Transverse colon (tissue), 4 donors: ENCODE data around the gene SYT17. TPM values are rescaled to one million over a fixed set of nuclear protein-coding genes. Genes with fewer than 3 reads are reported as not detected.

Source experiments
- DNase-seq: peaks from one replicate; pipeline ENCODE4 v3.0.0-alpha.2; 2019
- H3K27ac ChIP-seq, 4 donors: fragments of 200-600 bp; sonication (generic); 2 replicates each; pipeline ENCODE4 v1.5.1; 2016 to 2018; ENCODE audit warnings: inconsistent platforms in 4 of 4
- H3K27me3 ChIP-seq: fragments of 200-600 bp; sonication (generic); 2 replicates; pipeline ENCODE4 v1.5.1; 2017; ENCODE audit warnings: inconsistent platforms
- H3K36me3 ChIP-seq, 4 donors: fragments of 200-600 bp; sonication (generic); 2 replicates each; pipeline ENCODE4 v1.5.1; 2017 to 2019; ENCODE audit warnings: inconsistent platforms in 4 of 4
- H3K4me1 ChIP-seq, 4 donors: fragments of 200-600 bp; sonication (generic); 2 replicates each; pipeline ENCODE4 v1.5.1; 2017 to 2020; ENCODE audit warnings: inconsistent platforms in 4 of 4
- H3K4me3 ChIP-seq, 4 donors: fragments of 200-600 bp; sonication (generic); 1 replicate in 1 of 4; 2 replicates in 3 of 4; pipeline versions ENCODE4 v1.5.1 to v1.6.1; 2017 to 2019; ENCODE audit warnings: inconsistent platforms in 4 of 4
- H3K9me3 ChIP-seq, 2 donors: fragments of 200-600 bp; sonication (generic); 2 replicates each; pipeline ENCODE4 v1.5.1; 2017 to 2019; ENCODE audit warnings: inconsistent platforms in 2 of 2
- EP300 ChIP-seq: sonication (generic); formaldehyde crosslinking; IDR thresholded peaks from one replicate; pipeline ENCODE4 v1.6.1; 2017; ENCODE audit warnings: antibody characterized with exemption, low read depth
- POLR2A ChIP-seq: fragments of 450-650 bp; IDR thresholded peaks from one replicate; pipeline ENCODE4 v1.6.1; 2016; ENCODE audit warnings: antibody characterized with exemption, mild to moderate bottlenecking, moderate library complexity
- POLR2AphosphoS5 ChIP-seq, 3 donors: sonication (generic); formaldehyde crosslinking; IDR thresholded peaks; one replicate each; pipeline ENCODE4 v1.6.1; 2016; ENCODE audit warnings: antibody characterized with exemption in 3 of 3
- WGBS, 2 donors: methylation state at CpG; one replicate each; pipeline ENCODE4 v1.1.5; 2018; ENCODE audit warnings: low coverage in 1 of 2; 5-methylcytosine and 5-hydroxymethylcytosine counted together
- in situ Hi-C, 4 donors: fragments of 200-750 bp; cut with MboI; loops; one replicate each; pipeline versions ENCODE4 v1.15.0 to v1.15.1; 2017; ENCODE audit warnings: low sequenced_read_pairs in 3 of 4, low pct_ligation_motif_present in 1 of 4, low pct_unique_long_range_greater_than_20kb in 1 of 4
- intact Hi-C: fragments of 100-400 bp; cut with DNase I; formaldehyde crosslinking; loops from one replicate; pipeline ENCODE4 v1.15.1; 2023; ENCODE audit warnings: low total_unique reads
- total RNA-seq, 4 donors: library from RNA; depleted of rRNA; stranded (reverse); fragments of >200 nt; gene quantifications; one replicate each; pipeline ENCODE4 v1.1.0, GENCODE V29; 2016
- TF ChIP-seq, protein P1 (sequence below), 5 experiments: fragments of 200-600 bp in 3 of 5; fragments of 450-650 bp in 2 of 5; sonication (generic) in 3 of 5; IDR thresholded peaks; 1 replicate in 2 of 5; 2 replicates in 3 of 5; pipeline ENCODE4 v1.5.1; 2016 to 2017; ENCODE audit warnings: antibody characterized with exemption in 5 of 5, inconsistent platforms in 3 of 5, mild to moderate bottlenecking in 2 of 5, moderate library complexity in 1 of 5

SYT17 gene
- total RNA-seq, 4 donors from 2014 or later: 9.1 to 51.7 (median 19.1) TPM

DNA sequence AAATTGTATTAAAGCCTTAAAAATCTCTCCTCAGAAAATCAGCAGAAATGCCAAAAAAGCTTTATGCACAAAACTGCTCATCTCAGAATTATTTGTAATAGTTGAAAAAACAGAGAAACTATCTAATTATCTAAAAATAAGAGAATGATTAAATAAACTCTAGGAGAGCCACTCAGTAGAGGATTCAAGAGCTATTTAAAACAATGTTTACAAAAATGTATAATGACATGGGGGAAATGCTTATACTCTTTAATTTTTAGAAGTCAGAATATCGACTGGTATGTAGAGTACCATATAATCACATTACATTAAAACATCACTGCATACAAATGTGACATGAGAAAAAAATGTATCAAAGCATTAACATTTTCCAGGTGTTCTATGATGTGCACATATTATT lies 129.4 kb downstream of the SYT17 start:
- no peak for DNase-seq
- H3K4me3 ChIP-seq: no peak overlapping the region
- TF ChIP-seq, protein P1, sequence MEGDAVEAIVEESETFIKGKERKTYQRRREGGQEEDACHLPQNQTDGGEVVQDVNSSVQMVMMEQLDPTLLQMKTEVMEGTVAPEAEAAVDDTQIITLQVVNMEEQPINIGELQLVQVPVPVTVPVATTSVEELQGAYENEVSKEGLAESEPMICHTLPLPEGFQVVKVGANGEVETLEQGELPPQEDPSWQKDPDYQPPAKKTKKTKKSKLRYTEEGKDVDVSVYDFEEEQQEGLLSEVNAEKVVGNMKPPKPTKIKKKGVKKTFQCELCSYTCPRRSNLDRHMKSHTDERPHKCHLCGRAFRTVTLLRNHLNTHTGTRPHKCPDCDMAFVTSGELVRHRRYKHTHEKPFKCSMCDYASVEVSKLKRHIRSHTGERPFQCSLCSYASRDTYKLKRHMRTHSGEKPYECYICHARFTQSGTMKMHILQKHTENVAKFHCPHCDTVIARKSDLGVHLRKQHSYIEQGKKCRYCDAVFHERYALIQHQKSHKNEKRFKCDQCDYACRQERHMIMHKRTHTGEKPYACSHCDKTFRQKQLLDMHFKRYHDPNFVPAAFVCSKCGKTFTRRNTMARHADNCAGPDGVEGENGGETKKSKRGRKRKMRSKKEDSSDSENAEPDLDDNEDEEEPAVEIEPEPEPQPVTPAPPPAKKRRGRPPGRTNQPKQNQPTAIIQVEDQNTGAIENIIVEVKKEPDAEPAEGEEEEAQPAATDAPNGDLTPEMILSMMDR (IDR thresholded peaks at IDR 0.05): no peak
- TF ChIP-seq EP300 (no peak), POLR2A (no peak), POLR2AphosphoS5 (IDR thresholded peaks at IDR 0.05) (no peak)
- no peaks in the 10 kb centered on the region for H3K27me3 ChIP-seq
- 68 to 94% methylated on average over 1 of the region's 1 CpG for WGBS, 2 donors
- no peak overlapping the region for H3K27ac ChIP-seq
- H3K4me1 ChIP-seq: no peaks in the 10 kb centered on the region
- no peaks in the 10 kb centered on the region for H3K36me3 ChIP-seq
- intact Hi-C loops (no loop called here), in situ Hi-C loops (no loop called here)
- no peaks in the 10 kb centered on the region for H3K9me3 ChIP-seq

DNA sequence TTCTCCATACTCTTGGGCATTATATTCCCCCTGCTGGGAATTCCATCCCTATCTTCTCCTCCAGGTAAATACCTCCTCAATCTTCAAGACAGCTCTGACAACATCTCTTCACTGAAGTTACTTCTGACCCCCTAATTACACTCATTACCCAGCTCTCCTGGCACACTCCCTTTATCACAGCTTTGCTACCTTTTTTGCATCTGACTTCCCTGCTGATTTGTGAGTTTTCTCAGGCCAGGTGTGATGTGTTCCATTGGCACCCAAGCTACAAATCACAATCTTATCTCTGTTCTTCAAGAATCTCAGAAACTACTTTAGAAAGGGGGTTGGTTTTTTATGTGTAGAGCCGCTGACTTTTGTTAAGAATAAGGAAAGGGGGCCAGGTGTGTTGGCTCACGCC lies 131.5 kb downstream of the SYT17 start:
- H3K4me3 ChIP-seq: no peak overlapping the region
- no peaks in the 10 kb centered on the region for H3K36me3 ChIP-seq
- in situ Hi-C loops: no loop called here
- TF ChIP-seq, protein P1 (IDR thresholded peaks at IDR 0.05): no peak
- no peaks in the 10 kb centered on the region for H3K9me3 ChIP-seq
- no peak for DNase-seq
- no peaks in the 10 kb centered on the region for H3K27me3 ChIP-seq
- intact Hi-C loops: no loop called here
- no peak overlapping the region for H3K27ac ChIP-seq
- WGBS, 2 donors: 74 to 80% methylated on average over 1 to 2 of the region's 2 CpGs
- no peaks in the 10 kb centered on the region for H3K4me1 ChIP-seq

DNA sequence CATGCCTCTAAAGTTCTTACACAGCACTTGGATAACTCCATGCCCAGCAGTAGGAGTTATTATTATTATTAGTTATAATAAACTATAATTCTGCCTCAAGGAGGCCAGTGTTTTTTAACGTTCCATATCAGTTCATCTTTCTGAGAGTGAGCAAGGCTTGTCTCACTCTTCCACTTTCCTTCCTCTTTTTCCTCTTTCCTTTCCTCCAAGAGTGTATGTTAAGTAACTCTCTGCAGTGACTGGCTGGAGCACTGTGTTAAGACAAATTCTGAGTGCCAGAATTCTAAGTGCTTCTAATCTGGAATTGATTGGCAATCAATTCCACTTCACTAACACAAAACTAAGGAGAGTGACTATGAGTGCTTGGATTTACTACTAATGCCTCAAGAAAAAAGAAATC lies 133.9 kb downstream of the SYT17 start:
- Histone ChIP-seq H3K4me1 (no peaks in the 10 kb centered on the region), H3K36me3 (no peaks in the 10 kb centered on the region), H3K27me3 (no peaks in the 10 kb centered on the region), H3K4me3 (no peak overlapping the region), H3K9me3 (no peaks in the 10 kb centered on the region), H3K27ac (no peak overlapping the region)
- WGBS, 2 donors: 45 to 57% methylated on average over 1 of the region's 1 CpG
- intact Hi-C loops: no loop called here
- DNase-seq: no peak
- in situ Hi-C loops: no loop called here
- TF ChIP-seq, protein P1 (IDR thresholded peaks at IDR 0.05): no peak
- TF ChIP-seq EP300 (no peak), POLR2A (no peak), POLR2AphosphoS5 (IDR thresholded peaks at IDR 0.05) (no peak)

DNA sequence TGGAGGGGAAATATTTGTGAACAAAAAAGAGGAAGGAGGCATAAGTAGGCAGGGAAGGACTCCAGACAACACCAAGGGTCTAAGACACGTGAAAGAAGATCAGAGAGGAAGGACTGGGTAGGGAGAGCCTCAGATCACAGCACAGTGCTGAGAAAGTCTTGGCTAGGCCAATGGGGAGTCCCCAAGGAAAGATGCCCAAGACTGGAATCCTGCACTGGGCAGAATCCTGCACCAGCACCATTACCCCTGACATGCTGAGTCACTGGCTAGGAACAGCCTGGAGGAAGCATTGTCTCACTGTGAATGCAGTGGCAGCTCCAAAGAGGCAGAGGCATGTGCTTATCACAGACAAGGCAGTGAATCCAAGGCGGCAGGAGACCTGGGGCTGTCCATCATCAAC lies 136.7 kb downstream of the SYT17 start:
- in situ Hi-C loops (no loop called here), intact Hi-C loops (no loop called here)
- DNase-seq: no peak
- H3K27me3 ChIP-seq: no peaks in the 10 kb centered on the region
- no peaks in the 10 kb centered on the region for H3K36me3 ChIP-seq
- TF ChIP-seq EP300 (no peak), POLR2A (no peak), POLR2AphosphoS5 (IDR thresholded peaks at IDR 0.05) (no peak)
- TF ChIP-seq, protein P1 (IDR thresholded peaks at IDR 0.05): no peak
- WGBS, 2 donors: 55 to 71% methylated on average over 1 to 2 of the region's 2 CpGs
- H3K4me1 ChIP-seq: no peaks in the 10 kb centered on the region
- no peak overlapping the region for H3K4me3 ChIP-seq
- no peak overlapping the region for H3K27ac ChIP-seq
- no peaks in the 10 kb centered on the region for H3K9me3 ChIP-seq
